Activated CD4-positive, alpha-beta T cell treated with anti-CD3 and anti-CD28 coated beads, Interleukin-2, amount 50 U/mL, for 16 hours (primary cell): ENCODE data around the gene RCAN3.

Experiments used
- DNase-seq: peaks from one replicate; pipeline ENCODE4 v3.0.0-alpha.2; 2020

RCAN3 gene

GRCh38 chr1:24553931-24554330 is 51.3 kb downstream of the RCAN3 start:
- DNase-seq: no peak

- DNase-seq: no peak
Observed at GRCh38 chr1:24554714-24555113, 52.1 kb downstream of the RCAN3 start.

DNA sequence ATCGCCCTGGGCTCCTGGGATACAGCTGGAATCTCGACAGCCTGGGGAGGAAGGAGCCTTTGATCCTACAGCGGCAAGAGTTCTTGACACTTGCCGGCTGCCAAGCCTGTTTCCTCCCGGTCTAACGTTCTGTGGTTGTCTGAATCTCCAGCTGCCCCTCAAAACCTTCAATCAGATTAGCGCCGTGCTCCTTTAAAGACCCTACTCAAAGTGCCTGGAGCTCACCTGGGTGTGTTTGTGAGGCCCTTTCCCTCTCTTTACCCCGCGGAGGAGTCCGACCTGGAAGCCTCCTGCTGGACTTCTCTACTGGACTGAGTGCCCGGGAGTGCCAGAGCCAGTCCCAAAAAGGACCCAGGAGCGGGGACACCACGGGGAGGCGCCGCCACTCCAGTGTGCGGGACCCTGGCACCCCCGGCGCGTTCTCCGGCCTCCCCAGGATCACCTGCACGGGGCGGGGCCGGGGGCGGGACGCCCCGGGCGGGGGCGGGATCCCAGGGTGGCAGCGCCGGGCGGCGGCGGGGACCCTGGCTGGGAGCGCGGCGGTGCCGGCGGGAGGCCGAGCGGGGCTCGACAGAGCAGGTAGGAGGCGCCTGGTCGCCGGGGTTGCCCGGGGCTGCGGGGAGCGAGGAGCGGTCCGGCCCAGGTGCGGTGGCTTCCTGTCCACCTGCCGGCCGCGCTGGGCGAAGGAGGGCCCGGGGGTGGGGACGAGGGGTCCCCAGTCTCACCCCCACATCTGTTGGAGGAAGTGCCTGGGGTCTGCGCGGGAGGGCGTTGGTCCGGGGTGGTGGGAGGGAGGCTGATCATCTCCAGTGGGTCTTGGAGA is 53.2 kb downstream of the RCAN3 start, which contains the start of gene NCMAP:
NCMAP (plus strand) TSS at position 497 of the 823 bp plus-strand sequence. CDS start 39,344 bp downstream, outside the sequence.
- DNase-seq: no peak

- DNase-seq: no peak
Observed at GRCh38 chr1:24556414-24556795, 53.8 kb downstream of the RCAN3 start.

DNA sequence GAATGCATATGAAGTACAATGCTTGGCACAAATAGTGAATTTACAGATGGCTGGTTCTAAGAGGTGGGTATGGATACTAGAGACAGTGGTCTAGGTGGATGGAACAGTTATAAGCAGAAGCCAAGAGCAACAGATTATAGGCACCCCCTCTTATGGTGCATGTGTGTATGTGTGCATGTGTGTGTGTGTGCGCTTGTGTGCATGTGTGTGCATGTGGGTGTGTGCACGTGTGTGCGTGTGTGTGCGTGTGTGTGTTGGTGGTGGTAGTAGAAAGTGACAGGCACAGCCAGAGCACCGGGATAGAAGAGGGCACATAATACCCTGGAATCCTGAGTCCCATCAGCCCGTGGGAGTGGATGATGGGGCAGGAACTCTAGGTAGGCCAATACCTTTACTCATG is 54.6 kb downstream of the RCAN3 start:
- no peak for DNase-seq

DNA sequence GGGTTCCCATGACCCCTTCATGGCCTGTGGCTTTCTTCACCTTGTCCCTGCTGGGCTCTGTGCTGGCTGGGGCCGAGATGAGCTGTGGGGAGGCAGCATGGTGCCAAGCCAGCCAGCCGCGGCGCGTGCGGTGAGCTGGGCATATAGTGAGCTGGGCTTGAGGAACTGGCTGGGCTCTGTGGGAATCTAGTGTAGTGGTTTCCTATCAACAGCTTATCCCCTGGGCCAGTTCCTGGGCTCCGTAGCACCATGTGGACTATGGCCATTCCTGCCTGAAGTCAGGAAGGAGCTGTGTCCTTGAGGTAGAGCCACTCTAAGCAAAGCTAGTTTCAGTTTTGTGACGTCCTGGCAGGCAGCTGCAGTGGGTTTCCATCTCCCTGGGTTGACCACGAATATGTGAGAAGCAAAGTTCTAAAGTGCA is 55.1 kb downstream of the RCAN3 start:
- no peak for DNase-seq

DNA sequence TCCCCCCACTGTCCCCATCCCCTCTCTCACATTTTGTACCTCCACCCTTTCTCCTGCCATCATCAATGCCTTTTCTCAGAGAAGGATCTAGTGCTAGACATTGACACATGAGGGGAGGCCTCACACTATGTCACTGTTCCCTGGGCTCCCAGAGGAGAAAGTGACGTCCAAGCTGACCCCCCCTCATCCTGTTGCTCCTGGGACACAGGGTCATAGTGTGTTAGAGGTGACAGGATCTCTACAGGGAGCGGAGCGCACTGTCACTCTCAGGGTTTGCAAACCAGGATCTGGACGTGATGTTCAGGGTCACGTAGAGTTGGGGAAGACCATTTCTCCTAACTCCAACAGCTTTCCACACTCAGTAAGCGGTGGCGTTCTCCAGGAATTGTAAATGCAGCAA is 55.8 kb downstream of the RCAN3 start:
- DNase-seq: no peak

GRCh38 chr1:24558902-24559791 is 56.5 kb downstream of the RCAN3 start:
- no peak for DNase-seq

DNA sequence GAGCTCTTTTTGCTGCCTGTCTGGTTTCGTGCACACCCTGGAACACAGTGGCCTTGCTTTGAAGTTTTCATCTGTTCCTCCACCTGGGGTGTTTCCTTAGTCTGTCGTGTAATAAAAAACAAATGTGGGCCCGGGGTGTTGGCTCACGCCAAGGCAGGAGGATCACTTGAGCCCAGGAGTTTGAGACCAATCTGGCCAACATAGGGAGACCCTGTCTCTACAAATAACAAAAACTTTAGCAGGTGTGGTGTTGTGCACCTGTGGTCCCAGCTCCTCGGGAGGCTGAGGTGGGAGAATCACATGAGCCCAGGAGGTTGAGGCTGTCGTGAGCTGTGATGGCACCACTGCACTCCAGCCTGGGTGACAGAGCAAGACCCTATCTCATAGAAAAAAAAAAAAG is 57.7 kb downstream of the RCAN3 start:
- DNase-seq: no peak

DNA sequence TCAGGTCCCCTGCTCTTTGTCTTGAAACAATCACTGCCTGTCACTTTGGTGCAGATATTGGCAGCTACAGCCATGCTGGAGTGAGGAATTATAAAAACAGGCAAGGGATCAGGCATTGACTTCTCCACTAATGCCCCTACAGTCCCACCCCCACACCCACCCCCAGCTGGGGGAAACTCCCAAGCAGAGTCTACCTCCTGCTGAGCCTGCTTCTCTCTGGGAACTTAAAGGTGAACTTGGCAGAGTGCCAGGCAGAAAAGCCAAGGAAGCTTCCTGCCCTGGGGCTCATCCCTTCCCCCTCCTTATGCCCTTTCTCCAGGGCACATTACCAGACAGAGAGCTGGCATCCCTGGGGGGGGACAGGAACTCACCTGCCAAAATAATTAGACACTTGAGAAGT is 60.0 kb downstream of the RCAN3 start:
- no peak for DNase-seq

DNA sequence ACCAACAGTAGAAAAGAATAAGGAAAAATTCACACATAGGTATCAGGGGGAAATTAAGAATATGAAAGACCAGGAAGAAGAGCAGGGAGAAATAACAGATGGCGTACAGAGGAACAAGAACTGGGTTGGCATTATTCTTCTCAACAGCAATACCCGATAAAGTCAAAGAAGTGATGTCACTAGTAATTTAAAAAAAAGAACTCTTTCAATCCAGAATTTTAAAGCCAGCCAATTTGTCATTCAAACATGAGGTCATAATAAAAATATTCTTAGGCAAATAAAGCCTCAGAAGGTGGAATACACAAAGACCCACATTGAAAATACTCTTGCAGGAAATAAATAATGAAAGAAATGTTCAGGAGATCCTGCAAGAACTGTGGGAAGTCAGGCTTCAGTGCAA is 62.1 kb downstream of the RCAN3 start:
- no peak for DNase-seq

GRCh38 chr1:24566236-24566867 is 63.7 kb downstream of the RCAN3 start:
- DNase-seq: no peak

DNA sequence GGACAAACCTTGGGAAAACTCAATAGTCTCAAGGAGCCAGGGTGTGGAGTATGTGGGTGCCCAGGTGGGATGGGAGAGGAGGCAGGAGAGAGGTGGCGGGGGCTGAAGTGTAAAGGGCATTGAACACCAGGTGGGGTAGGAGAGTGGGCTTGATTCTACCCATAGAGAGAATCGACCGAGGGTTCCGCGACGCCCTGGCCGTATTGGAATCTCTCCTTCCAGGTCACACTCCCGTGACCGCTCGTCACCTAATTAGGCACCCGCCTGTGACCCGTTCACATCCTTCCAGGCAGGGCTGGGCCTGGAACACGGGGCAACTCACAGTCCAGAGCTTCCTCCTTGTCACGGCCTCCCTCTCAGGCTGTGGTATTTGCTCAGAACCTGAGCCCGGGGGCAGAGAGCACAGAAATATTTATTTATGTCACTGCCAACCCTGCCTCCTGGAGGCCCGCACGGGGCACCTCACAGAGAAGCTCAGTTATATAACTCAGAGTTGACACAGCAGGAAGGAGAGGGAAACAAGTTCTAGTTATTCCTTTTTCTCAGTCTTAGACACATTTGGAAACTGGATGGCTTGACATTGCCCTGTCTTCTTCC is 65.3 kb downstream of the RCAN3 start:
- DNase-seq: no peak

- DNase-seq: no peak
Observed at GRCh38 chr1:24568475-24568874, 65.8 kb downstream of the RCAN3 start.

DNA sequence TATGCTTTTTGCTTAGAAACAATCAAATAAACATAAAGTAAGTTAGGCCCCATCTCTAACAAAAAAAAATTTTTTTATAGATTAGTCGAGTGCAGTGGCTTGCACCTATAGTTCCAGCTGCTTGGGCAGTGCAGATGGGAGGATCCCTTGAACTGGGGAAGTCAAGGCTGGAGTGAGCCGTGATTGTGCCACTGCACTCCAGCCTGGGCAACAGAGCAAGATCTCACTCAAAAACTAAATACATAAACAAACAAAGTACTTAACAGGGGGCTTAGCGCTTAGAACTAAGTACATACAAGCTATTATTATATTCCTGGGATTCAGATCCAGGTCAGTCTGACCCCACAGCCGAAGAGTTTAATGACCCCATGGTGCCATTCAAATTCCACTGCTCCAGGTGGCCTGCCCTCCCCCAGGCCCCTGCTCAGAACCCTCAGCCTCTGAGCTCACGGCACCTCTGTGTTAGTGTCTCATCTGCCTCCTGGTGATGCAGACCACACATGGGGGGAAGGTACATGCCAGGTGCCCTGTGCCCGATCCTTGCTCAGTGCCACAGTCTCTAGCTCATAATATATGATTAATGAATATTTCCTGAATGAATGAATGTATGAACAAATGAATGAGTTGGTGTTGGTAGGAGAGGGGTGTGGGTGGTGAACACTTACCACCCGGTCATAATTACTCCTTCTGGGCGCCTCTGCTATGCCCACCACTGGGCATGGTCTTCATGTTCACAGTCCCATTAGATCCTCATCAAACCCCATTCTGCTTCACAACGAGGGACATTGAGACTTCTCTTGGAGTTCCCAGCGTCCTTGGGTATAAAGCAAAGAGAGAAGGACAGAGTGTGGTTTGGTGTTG is 67.9 kb downstream of the RCAN3 start:
- DNase-seq: no peak

DNA sequence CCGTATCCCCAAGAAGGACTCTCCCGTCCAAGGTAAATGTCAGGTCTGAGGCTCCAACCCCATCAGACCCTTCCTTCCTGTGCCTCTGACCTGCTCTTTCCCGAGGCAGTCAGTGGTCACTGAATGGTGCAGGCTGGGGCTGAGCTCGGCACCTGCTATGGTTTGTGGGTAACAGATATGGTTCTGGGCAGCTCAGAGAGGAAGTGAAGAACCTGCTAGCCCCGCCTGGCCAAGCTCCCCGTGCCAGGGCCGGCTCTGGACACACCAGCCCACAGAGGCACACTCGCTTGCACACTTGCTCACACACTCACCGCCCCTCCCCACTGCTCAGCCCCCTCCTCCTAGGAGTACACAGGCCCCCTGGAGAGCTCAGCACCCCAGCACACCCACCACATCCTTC is 69.7 kb downstream of the RCAN3 start:
- DNase-seq: no peak

DNA sequence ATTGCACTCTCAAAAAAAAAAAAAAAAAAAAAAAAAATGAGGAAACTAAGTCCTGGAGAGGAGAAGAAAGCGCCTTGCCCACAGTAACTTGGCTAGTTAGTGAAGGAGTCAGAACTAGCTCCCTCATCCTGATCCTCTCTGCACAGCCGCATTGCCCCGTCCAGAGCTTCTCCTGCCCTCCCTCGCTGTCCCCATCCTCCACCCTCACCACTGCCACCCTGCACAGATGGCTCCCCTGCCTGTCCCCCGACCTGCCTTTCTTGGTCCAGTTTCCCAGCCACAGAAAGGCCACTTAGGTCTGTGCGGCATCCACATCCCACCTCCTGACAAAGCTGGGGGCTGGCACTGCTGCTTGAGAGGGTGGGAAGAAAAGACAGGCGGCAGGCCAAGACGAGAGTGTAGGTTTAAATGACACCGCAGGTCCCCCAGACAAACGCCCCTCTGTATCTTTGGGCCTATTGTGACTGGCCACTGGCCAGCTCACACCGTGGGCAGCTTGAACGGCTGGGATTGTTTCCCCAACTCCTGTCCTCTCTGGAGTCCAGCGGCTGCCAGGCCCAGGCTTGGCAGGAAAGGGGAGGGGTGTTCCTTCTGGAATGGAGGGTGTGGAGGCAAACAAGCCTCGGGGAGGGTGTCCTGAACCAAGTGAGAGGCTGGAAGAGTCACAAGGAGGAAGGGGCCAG is 73.4 kb downstream of the RCAN3 start:
- DNase-seq: no peak

DNA sequence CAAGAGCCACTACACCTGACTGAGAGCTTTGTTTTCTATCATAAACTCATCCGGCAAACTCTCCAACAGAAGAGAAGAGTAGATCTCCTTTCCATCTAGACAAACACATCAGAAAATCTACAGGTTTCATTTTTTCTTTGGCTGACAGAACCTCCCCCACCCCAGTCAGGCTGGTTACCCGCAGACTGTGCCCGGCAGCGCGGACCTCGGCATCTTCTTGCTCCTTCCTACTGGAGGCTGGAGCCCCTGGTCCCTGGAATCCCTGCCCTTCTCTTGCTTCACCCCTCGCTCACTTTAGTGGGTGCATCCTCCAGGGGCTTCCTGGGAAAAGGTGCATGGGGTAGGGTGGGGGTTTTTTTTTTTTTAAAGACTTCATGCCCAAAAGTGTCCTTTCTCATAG is 76.2 kb downstream of the RCAN3 start:
- no peak for DNase-seq

GRCh38 chr1:24580756-24581155 is 78.1 kb downstream of the RCAN3 start:
- DNase-seq: no peak

DNA sequence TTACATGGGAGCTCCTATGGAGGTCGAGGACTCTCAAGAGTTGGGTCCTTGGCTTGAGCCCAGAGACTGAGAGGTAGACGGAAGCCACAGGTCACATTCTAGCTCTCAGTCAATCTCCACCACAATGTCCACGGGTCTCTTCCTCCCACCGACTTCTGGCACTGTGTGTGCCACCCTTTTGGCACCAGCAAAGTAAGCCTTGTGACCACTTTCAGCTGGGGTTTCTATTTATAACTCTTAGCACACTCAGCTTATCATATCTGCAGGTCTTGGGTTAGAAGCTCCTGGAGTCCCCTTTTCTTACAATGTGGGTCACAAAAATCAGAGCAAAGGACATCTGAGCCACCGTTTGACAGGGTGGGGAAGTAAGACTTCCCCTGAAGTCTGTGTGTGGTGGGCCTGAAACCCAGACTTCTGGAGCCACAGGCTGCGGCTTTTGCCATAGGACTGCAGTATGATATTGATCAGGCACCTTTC is 81.6 kb downstream of the RCAN3 start:
- no peak for DNase-seq

GRCh38 chr1:24586119-24586518 is 83.5 kb downstream of the RCAN3 start:
- DNase-seq: no peak
